ENCODE measurements around the gene PDHA1.

Gene PDHA1

GRCh38 chrX:19372547-19373331, 29.0 kb downstream of the PDHA1 start:
- no peak overlapping the region for H3K4me3 ChIP-seq (ENCODE audit: low read length)
- no peak for DNase-seq (ENCODE audit: low read depth, low spot score)

GRCh38 chrX:19373351-19373891, 29.7 kb downstream of the PDHA1 start:
- no peak for DNase-seq (ENCODE audit: low read depth, low spot score)
- H3K4me3 ChIP-seq (ENCODE audit: low read length): no peak overlapping the region

GRCh38 chrX:19375546-19375945, 31.8 kb downstream of the PDHA1 start:
- no peak for DNase-seq (ENCODE audit: low read depth, low spot score)
- H3K4me3 ChIP-seq (ENCODE audit: low read length): no peak overlapping the region

GRCh38 chrX:19377799-19378198, 34.1 kb downstream of the PDHA1 start:
- DNase-seq (ENCODE audit: low read depth, low spot score): no peak
- no peak overlapping the region for H3K4me3 ChIP-seq (ENCODE audit: low read length)

GRCh38 chrX:19381326-19381725, 37.6 kb downstream of the PDHA1 start:
- no peak for DNase-seq (ENCODE audit: low read depth, low spot score)
- no peak overlapping the region for H3K4me3 ChIP-seq (ENCODE audit: low read length)

- DNase-seq (ENCODE audit: low read depth, low spot score): peak; percentile 20
- H3K4me3 ChIP-seq (ENCODE audit: low read length): no peak overlapping the region
These were observed 38.9 kb downstream of the PDHA1 start for GRCh38 chrX:19382555-19383145.

GRCh38 chrX:19386679-19387078, 43.0 kb downstream of the PDHA1 start:
- no peak for DNase-seq (ENCODE audit: low read depth, low spot score)
- no peak overlapping the region for H3K4me3 ChIP-seq (ENCODE audit: low read length)

- DNase-seq (ENCODE audit: low read depth, low spot score): no peak
- H3K4me3 ChIP-seq (ENCODE audit: low read length): no peak overlapping the region
These were observed 44.4 kb downstream of the PDHA1 start for GRCh38 chrX:19388064-19388679.

- no peak for DNase-seq (ENCODE audit: low read depth, low spot score)
- no peak overlapping the region for H3K4me3 ChIP-seq (ENCODE audit: low read length)
These were observed 45.0 kb downstream of the PDHA1 start for GRCh38 chrX:19388741-19389140.

- no peak overlapping the region for H3K4me3 ChIP-seq (ENCODE audit: low read length)
- DNase-seq (ENCODE audit: low read depth, low spot score): no peak
These were observed 45.6 kb downstream of the PDHA1 start for GRCh38 chrX:19389227-19389845.

- DNase-seq (ENCODE audit: low read depth, low spot score): no peak
- no peak overlapping the region for H3K4me3 ChIP-seq (ENCODE audit: low read length)
These were observed 48.4 kb downstream of the PDHA1 start for GRCh38 chrX:19392078-19392477.

GRCh38 chrX:19392703-19393102, 49.0 kb downstream of the PDHA1 start:
- H3K4me3 ChIP-seq (ENCODE audit: low read length): no peak overlapping the region
- no peak for DNase-seq (ENCODE audit: low read depth, low spot score)

GRCh38 chrX:19403696-19404095, 60.0 kb downstream of the PDHA1 start:
- H3K4me3 ChIP-seq (ENCODE audit: low read length): no peak overlapping the region
- DNase-seq (ENCODE audit: low read depth, low spot score): no peak

- H3K4me3 ChIP-seq (ENCODE audit: low read length): no peak overlapping the region
- DNase-seq (ENCODE audit: low read depth, low spot score): no peak
These were observed 66.5 kb downstream of the PDHA1 start for GRCh38 chrX:19410259-19410658.
